ENCODE measurements around the gene IGFN1.

DNA sequence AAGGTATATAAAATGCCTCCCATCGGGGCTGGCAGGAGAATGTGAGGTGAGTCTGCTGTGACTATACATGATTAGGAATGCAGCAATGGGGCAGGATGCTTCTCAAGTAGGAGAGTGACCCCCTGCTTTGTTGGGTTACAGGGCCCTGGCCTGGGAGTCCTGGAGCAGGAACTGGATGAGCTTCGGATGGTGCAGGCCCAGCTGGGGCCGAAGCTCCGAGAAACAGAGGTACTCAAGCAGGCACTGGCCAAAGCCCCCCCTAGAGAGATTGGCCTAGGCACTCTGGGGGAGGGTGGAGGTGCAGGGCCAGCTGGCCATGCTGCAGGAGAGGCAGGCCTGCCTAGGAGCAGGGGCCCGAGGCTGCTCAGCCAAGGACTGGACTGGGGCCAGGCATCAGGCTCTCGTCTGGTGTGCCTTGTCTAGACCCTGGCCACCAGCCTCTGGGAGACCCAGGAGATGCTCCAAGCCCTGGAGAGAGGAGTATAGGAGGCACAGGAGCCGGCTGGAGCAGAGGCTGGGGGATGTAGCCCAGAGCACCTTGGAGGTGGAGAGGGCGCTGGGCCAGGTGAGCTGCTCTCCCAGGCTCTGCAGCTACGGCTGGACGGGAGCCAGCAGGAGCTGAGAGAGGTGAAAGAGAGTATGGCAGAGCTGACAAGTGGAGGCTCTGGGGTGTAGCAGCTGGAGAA is 59.8 kb downstream of the IGFN1 start:
- TF ChIP-seq, protein P1, sequence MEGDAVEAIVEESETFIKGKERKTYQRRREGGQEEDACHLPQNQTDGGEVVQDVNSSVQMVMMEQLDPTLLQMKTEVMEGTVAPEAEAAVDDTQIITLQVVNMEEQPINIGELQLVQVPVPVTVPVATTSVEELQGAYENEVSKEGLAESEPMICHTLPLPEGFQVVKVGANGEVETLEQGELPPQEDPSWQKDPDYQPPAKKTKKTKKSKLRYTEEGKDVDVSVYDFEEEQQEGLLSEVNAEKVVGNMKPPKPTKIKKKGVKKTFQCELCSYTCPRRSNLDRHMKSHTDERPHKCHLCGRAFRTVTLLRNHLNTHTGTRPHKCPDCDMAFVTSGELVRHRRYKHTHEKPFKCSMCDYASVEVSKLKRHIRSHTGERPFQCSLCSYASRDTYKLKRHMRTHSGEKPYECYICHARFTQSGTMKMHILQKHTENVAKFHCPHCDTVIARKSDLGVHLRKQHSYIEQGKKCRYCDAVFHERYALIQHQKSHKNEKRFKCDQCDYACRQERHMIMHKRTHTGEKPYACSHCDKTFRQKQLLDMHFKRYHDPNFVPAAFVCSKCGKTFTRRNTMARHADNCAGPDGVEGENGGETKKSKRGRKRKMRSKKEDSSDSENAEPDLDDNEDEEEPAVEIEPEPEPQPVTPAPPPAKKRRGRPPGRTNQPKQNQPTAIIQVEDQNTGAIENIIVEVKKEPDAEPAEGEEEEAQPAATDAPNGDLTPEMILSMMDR (IDR thresholded peaks at IDR 0.05) = no peak
- TF ChIP-seq POLR2A (IDR thresholded peaks at IDR 0.05) = no peak

Measured in esophagus squamous epithelium (tissue), 4 donors.